Colonic mucosa (tissue), 4 donors: ENCODE data around the gene BFSP1. TPM values are rescaled to one million over a fixed set of nuclear protein-coding genes. Genes with fewer than 3 reads are reported as not detected.

Experiments
- DNase-seq: peaks from one replicate; pipeline ENCODE4 v3.0.0-alpha.2; 2020
- H3K27ac ChIP-seq: fragments of 200-600 bp; one replicate; pipeline ENCODE4 v1.8.0; 2021
- H3K27me3 ChIP-seq: fragments of 200-600 bp; one replicate; pipeline ENCODE4 v1.8.0; 2021
- H3K36me3 ChIP-seq: fragments of 200-600 bp; one replicate; pipeline ENCODE4 v1.8.0; 2021
- H3K4me1 ChIP-seq: fragments of 200-600 bp; one replicate; pipeline ENCODE4 v1.8.0; 2021; ENCODE audit warnings: mild to moderate bottlenecking
- H3K4me3 ChIP-seq: fragments of 200-600 bp; one replicate; pipeline ENCODE4 v1.8.0; 2021
- H3K9ac ChIP-seq, 2 donors: one replicate each; pipeline ENCODE4 v1.7.0; 2013; ENCODE audit warnings: control low read depth in 2 of 2, low read depth in 2 of 2, low read length in 2 of 2
- H3K9me3 ChIP-seq: fragments of 200-600 bp; one replicate; pipeline ENCODE4 v1.8.0; 2021
- intact Hi-C: fragments of 100-400 bp; cut with DNase I; formaldehyde crosslinking; loops from one replicate; pipeline ENCODE4 v1.14.1; 2022
- total RNA-seq, 2 donors: library from RNA; stranded (reverse); fragmentation: NEBNext Ultra II Directional in 1 of 2; extraction: Animal tissue kit (Norgen Biotek cat#: 25700) in 1 of 2; gene quantifications; one replicate each; pipeline ENCODE4 v1.2.1, GENCODE V29; 2021
- TF ChIP-seq, protein P1 (sequence below): fragments of 200-600 bp; IDR thresholded peaks from one replicate; pipeline ENCODE4 v1.8.0; 2022; ENCODE audit warnings: antibody characterized with exemption, mild to moderate bottlenecking
- donor health status: healthy.
- donor health status: DM: no; HTN: no; CAD: no.
- donor health status: DM: no; HTN: no; CAD: no.

The BFSP1 gene
- total RNA-seq, 2 donors from 2014 or later = 0.50 to 0.59 TPM

DNA sequence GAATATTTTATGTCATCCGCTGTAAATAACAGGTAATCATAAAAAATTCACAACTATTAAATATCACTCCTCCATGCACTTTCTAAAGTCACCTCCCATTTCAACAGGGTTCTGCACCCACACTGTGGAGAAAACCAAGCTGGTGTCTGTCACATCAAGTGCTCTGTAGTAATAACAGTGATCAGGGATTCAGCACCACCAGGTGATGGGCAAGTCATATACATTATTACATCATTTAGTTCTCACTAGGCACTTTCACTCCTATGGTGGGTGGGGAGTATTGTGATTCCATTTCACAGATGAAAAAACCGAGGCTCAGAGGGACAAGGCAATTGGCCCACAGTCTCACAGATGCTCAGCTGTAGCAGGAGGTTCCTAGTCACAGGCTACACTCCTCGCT lies 8.7 kb downstream of the BFSP1 start:
- no peak for DNase-seq
- TF ChIP-seq, protein P1, sequence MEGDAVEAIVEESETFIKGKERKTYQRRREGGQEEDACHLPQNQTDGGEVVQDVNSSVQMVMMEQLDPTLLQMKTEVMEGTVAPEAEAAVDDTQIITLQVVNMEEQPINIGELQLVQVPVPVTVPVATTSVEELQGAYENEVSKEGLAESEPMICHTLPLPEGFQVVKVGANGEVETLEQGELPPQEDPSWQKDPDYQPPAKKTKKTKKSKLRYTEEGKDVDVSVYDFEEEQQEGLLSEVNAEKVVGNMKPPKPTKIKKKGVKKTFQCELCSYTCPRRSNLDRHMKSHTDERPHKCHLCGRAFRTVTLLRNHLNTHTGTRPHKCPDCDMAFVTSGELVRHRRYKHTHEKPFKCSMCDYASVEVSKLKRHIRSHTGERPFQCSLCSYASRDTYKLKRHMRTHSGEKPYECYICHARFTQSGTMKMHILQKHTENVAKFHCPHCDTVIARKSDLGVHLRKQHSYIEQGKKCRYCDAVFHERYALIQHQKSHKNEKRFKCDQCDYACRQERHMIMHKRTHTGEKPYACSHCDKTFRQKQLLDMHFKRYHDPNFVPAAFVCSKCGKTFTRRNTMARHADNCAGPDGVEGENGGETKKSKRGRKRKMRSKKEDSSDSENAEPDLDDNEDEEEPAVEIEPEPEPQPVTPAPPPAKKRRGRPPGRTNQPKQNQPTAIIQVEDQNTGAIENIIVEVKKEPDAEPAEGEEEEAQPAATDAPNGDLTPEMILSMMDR = no peak
- Histone ChIP-seq H3K9me3 (no peaks in the 10 kb centered on the region), H3K36me3 (no peaks in the 10 kb centered on the region), H3K4me1 (no peaks in the 10 kb centered on the region), H3K27ac (no peak overlapping the region), H3K9ac (no peak overlapping the region), H3K4me3 (no peak overlapping the region), H3K27me3 (no peaks in the 10 kb centered on the region)
- intact Hi-C loops = no loop called here

DNA sequence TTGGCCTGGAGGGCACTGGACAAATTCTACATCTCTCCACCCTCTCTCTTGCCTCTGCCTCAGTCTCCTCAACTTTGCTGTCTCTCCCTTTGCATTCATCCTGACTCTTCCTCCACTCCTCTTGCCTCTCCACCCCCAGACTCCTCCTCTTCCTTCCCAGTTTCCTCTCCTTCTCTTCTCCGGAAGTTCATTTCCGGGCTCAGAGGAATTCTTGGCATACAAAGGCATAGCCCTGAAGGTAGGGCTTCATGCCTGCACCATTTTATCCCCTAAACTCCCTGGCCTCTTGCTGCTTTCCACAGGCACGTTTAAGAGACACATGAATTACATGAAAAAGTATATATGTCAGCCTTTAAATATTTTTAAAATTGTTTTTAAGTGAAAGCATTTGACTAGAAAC lies 10.6 kb downstream of the BFSP1 start:
- no peaks in the 10 kb centered on the region for H3K36me3 ChIP-seq
- no peaks in the 10 kb centered on the region for H3K4me1 ChIP-seq
- H3K9ac ChIP-seq = no peak overlapping the region
- TF ChIP-seq, protein P1 = no peak
- no peaks in the 10 kb centered on the region for H3K27me3 ChIP-seq
- H3K9me3 ChIP-seq = no peaks in the 10 kb centered on the region
- no peak overlapping the region for H3K27ac ChIP-seq
- H3K4me3 ChIP-seq = no peak overlapping the region
- intact Hi-C loops = no loop called here
- no peak for DNase-seq

- no peak for DNase-seq
- Histone ChIP-seq H3K9me3 (no peaks in the 10 kb centered on the region), H3K4me3 (no peak overlapping the region), H3K9ac (no peak overlapping the region), H3K4me1 (no peaks in the 10 kb centered on the region), H3K36me3 (no peaks in the 10 kb centered on the region), H3K27ac (no peak overlapping the region), H3K27me3 (no peaks in the 10 kb centered on the region)
- intact Hi-C loops = no loop called here
- TF ChIP-seq, protein P1 = no peak
Measured at GRCh38 chr20:17519606-17520285, 11.4 kb downstream of the BFSP1 start.

DNA sequence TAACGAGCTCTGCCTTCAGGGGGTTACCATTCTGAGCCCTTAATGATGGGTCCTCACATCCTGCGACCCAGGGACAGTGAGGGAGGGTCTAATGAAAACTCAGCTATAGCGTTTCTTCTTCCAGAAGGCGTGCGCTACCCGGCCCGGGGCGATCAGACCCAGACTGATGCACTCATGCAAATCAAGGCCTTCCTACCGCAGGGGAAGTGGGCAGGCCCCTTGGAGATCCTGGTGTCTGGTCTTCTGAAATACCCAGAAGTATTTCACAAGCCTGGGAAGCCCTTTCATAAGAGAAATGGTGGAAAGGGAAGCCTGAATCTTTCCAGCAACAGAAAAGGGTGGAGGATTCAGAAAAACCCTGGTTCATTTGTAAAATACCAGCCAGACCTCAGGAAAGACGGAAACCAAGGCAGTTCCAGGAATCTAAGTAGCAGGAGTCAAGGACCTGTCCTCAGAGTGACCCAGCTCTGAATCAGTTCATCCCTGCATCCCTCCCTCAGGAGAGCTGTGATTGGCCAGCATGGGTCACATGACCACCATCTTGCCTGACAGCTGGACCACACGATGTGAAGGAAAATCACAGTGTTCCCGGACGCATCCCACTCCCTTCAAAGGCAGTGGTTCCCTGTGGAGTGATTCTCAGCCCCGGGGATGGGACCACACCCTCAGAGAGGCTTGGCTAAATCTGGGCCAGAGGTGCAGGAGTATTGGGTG lies 12.7 kb downstream of the BFSP1 start:
- no peak overlapping the region for H3K27ac ChIP-seq
- no peaks in the 10 kb centered on the region for H3K9me3 ChIP-seq
- no peaks in the 10 kb centered on the region for H3K4me1 ChIP-seq
- no peaks in the 10 kb centered on the region for H3K27me3 ChIP-seq
- H3K9ac ChIP-seq = no peak overlapping the region
- H3K36me3 ChIP-seq = no peaks in the 10 kb centered on the region
- TF ChIP-seq, protein P1 = no peak
- DNase-seq = no peak
- no peak overlapping the region for H3K4me3 ChIP-seq
- intact Hi-C loops = no loop called here

DNA sequence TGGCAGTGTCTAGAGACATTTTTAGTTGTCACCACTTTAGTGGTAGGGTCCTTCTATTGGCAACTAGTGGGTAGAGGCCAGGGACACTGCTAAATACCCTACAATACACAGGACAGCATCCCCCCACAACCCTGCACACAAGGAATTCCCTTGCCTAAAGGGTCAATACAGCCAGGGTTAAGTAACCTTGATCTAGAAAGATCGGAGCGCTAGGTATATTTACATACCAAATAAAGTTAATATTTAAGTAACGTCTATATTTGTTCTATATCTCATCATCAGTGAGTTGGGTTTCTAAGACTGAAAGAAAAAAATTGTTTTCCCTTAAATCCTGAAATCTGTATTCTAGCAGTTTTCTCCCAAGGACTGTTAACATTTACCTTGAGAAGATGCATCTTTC lies 16.1 kb downstream of the BFSP1 start:
- Histone ChIP-seq H3K9me3 (no peaks in the 10 kb centered on the region), H3K27ac (no peak overlapping the region), H3K9ac (no peak overlapping the region), H3K27me3 (no peaks in the 10 kb centered on the region), H3K36me3 (no peaks in the 10 kb centered on the region), H3K4me3 (no peak overlapping the region), H3K4me1 (no peaks in the 10 kb centered on the region)
- TF ChIP-seq, protein P1 = no peak
- intact Hi-C loops = no loop called here
- no peak for DNase-seq
